NT2/D1 (cell line): ENCODE data around the gene RHOB.

ENCODE experiments used
- SUZ12 ChIP-seq: IDR thresholded peaks from 2 replicates; pipeline ENCODE4 v1.6.1; 2011; ENCODE audit not compliant: insufficient read length, insufficient read depth; ENCODE audit errors: extremely low read depth
- YY1 ChIP-seq: IDR thresholded peaks from 2 replicates; pipeline ENCODE4 v1.6.1; 2011; ENCODE audit not compliant: insufficient read length, insufficient read depth
- ZNF274 ChIP-seq: IDR thresholded peaks from 2 replicates; pipeline ENCODE4 v1.6.1; 2011; ENCODE audit warnings: mild to moderate bottlenecking, low read depth, low read length

- TF ChIP-seq SUZ12 (no peak), YY1 (no peak), ZNF274 (no peak)
Observed at GRCh38 chr2:20418519-20418918, 28.4 kb upstream of the RHOB start.
